ENCODE data around the gene SELENOI. TPM values are rescaled to one million over a fixed set of nuclear protein-coding genes. Genes with fewer than 3 reads are reported as not detected.

SELENOI gene
- total and polyA plus RNA-seq, 8 donors: 0.92 to 60.8 (median 4.5) TPM

DNA sequence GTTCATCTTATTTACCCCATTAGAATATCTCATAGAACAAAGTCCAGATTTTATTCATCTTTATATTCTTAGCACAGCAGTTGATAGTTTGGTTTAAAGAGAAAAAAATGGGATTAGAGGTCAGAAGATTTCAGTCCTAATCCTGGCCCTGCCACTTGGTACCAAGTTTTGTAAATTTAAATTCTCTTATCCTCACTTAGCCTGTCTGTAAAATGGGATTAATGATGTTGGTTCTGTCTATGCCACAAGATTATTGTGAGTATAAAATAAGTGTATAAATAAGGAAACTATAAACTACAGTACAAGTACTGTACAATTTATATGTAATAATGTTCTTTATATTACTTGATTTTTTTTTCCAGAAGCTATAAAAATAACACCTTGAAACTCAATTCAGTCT lies 38.7 kb downstream of the SELENOI start:
- intact Hi-C loops (cut with DNase I; ENCODE audit: low total_unique reads): no loop called here
- no peak for TF ChIP-seq POLR2AphosphoS5 (IDR thresholded peaks at IDR 0.05)
- TF ChIP-seq EP300 (IDR thresholded peaks at IDR 0.05): no peak
- TF ChIP-seq POLR2A (IDR thresholded peaks at IDR 0.05): no peak
- TF ChIP-seq, protein P1, sequence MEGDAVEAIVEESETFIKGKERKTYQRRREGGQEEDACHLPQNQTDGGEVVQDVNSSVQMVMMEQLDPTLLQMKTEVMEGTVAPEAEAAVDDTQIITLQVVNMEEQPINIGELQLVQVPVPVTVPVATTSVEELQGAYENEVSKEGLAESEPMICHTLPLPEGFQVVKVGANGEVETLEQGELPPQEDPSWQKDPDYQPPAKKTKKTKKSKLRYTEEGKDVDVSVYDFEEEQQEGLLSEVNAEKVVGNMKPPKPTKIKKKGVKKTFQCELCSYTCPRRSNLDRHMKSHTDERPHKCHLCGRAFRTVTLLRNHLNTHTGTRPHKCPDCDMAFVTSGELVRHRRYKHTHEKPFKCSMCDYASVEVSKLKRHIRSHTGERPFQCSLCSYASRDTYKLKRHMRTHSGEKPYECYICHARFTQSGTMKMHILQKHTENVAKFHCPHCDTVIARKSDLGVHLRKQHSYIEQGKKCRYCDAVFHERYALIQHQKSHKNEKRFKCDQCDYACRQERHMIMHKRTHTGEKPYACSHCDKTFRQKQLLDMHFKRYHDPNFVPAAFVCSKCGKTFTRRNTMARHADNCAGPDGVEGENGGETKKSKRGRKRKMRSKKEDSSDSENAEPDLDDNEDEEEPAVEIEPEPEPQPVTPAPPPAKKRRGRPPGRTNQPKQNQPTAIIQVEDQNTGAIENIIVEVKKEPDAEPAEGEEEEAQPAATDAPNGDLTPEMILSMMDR (IDR thresholded peaks at IDR 0.05): no peak
- DNase-seq: no peak
- H3K4me3 ChIP-seq: no peak overlapping the region
- H3K27me3 ChIP-seq: no peaks in the 10 kb centered on the region
- no peaks in the 10 kb centered on the region for H3K9me3 ChIP-seq
- no peak overlapping the region for H3K27ac ChIP-seq
- peaks cover 9 to 67% (median 62%) of the 10 kb centered on the region in 4 donors for H3K36me3 ChIP-seq
- H3K4me1 ChIP-seq: no peaks in the 10 kb centered on the region

DNA sequence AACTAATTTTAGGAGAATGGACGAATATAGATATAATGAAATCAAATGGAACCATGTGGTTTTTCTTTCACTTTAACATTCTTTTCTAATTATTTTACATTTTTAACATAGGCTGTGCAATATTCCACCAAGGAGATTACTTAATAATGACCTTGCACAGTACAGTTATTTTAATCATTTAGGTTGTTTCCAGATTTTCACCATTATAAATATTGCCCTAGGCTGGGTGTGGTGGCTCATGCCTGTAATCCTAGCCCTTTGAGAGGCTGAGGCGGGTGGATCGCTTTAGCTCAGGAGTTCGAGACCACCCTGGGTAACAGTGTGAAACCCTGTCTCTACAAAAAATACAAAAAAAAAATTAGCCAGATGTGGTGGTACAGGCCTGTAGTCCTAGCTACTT lies 41.2 kb downstream of the SELENOI start:
- DNase-seq: no peak
- Histone ChIP-seq H3K27me3 (no peaks in the 10 kb centered on the region), H3K36me3 (peaks cover 9 to 84% (median 73%) of the 10 kb centered on the region in 4 donors), H3K4me1 (no peaks in the 10 kb centered on the region), H3K4me3 (no peak overlapping the region), H3K27ac (no peak overlapping the region), H3K9me3 (no peaks in the 10 kb centered on the region)
- WGBS, 5 donors: 93 to 99% (median 97%) methylated on average over 4 of the region's 4 CpGs
- no peak for TF ChIP-seq POLR2A (IDR thresholded peaks at IDR 0.05)
- no peak for TF ChIP-seq EP300 (IDR thresholded peaks at IDR 0.05)
- TF ChIP-seq, protein P1 (IDR thresholded peaks at IDR 0.05): no peak
- no peak for TF ChIP-seq POLR2AphosphoS5 (IDR thresholded peaks at IDR 0.05)
- intact Hi-C loops (cut with DNase I; ENCODE audit: low total_unique reads): no loop called here

DNA sequence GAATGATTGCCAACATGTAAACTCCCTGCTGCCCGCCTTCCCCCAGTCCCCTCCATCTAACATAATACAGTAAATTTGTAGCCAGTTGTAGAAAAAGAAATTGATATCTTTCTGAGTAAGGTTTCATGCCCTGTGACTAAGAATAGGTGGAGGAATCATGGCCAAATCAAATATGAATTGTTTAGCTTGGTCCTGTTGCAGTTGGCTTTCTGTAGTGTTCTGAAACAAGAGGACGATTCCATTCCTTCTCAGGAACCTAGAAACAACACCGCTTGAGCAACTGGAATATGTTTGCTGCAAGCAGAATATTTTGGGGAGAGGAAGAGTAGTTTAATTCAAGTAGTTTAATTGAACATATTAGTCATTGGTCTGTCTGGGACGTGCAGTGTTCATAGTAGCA lies 48.8 kb downstream of the SELENOI start:
- no peaks in the 10 kb centered on the region for H3K9me3 ChIP-seq
- WGBS, 5 donors: 46 to 76% (median 51%) methylated on average over 4 of the region's 4 CpGs
- no peaks in the 10 kb centered on the region for H3K27me3 ChIP-seq
- TF ChIP-seq POLR2AphosphoS5 (IDR thresholded peaks at IDR 0.05) (no peak), EP300 (IDR thresholded peaks at IDR 0.05) (no peak), POLR2A (IDR thresholded peaks at IDR 0.05) (no peak)
- TF ChIP-seq, protein P1 (IDR thresholded peaks at IDR 0.05): no peak
- H3K36me3 ChIP-seq: peaks cover 0 to 36% (median 28%) of the 10 kb centered on the region in 4 donors
- no peak overlapping the region for H3K4me3 ChIP-seq
- H3K4me1 ChIP-seq: peaks cover 0 to 9% (median 0%) of the 10 kb centered on the region in 4 donors
- DNase-seq: no peak
- intact Hi-C loops (cut with DNase I; ENCODE audit: low total_unique reads): no loop called here
- H3K27ac ChIP-seq: no peak overlapping the region

DNA sequence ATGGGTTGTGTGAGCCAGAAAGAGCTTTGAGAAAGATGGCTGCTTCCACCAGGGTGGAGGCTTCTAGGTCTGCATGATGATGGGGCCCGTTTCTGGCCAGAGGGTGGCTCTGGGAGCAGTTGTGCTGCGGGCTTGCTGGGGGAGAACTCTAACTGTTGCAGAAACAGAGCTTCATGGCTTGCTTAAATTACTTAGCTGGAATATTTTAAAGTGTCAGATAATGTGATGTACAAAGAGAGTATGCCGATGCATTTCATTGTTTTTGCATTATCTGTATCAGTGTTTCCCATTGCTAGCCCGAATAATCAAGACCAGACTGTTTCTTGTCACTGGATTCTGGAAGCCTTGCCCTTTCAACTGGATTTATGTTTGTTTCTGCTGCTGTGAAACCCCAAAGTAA lies 49.5 kb downstream of the SELENOI start:
- peaks cover 0 to 29% (median 21%) of the 10 kb centered on the region in 4 donors for H3K36me3 ChIP-seq
- no peak overlapping the region for H3K27ac ChIP-seq
- 67 to 84% (median 79%) methylated on average over 4 of the region's 4 CpGs for WGBS, 5 donors
- H3K27me3 ChIP-seq: no peaks in the 10 kb centered on the region
- H3K9me3 ChIP-seq: no peaks in the 10 kb centered on the region
- H3K4me1 ChIP-seq: peaks cover 0 to 9% (median 0%) of the 10 kb centered on the region in 4 donors
- no peak overlapping the region for H3K4me3 ChIP-seq
- no peak for DNase-seq
- intact Hi-C loops (cut with DNase I; ENCODE audit: low total_unique reads): no loop called here
- TF ChIP-seq EP300 (IDR thresholded peaks at IDR 0.05) (no peak), POLR2A (IDR thresholded peaks at IDR 0.05) (no peak), POLR2AphosphoS5 (IDR thresholded peaks at IDR 0.05) (no peak)
- TF ChIP-seq, protein P1 (IDR thresholded peaks at IDR 0.05): no peak
